Measurements from ENCODE around the gene KLHL25.

The KLHL25 gene

GRCh38 chr15:85779249-85779648 is 15.5 kb downstream of the KLHL25 start:
- peak overlapping the region in 1 of 21 experiments; percentile 14 for H3K27ac ChIP-seq
- no peak overlapping the region for H3K4me3 ChIP-seq

DNA sequence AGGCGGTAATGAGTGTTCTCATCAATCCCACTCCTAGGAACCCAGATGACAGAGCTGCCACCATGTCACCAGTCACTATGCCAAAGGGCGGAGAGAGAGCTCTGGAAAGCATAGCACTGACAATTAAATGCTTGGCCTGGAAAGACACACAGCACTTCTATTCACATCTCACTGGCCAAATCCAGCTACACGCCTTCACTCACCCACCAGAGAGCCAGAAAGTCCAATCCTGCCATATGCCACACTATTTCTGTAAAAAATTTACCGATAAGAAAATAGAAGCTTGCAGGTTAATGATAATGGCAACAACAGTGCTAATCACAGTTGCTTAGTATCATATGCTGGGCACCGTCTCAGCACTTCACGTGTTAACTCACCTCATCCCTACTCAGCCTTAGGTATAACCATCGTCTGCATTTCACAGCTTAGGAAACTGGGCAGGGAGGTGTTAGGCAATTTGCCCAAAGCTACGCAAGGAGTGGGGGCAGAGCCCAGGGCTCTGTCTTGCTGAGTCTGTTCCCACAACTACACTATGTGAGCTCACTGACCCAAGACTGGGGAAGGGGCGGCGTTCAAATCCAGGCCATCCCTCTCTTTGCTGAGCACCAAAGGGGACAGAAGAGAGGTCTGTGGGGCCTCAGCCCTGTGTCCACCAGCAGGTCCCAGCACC is 16.5 kb downstream of the KLHL25 start:
- Histone ChIP-seq H3K27ac (peak overlapping the region in 1 of 21 experiments; percentile 14), H3K4me3 (no peak overlapping the region)

DNA sequence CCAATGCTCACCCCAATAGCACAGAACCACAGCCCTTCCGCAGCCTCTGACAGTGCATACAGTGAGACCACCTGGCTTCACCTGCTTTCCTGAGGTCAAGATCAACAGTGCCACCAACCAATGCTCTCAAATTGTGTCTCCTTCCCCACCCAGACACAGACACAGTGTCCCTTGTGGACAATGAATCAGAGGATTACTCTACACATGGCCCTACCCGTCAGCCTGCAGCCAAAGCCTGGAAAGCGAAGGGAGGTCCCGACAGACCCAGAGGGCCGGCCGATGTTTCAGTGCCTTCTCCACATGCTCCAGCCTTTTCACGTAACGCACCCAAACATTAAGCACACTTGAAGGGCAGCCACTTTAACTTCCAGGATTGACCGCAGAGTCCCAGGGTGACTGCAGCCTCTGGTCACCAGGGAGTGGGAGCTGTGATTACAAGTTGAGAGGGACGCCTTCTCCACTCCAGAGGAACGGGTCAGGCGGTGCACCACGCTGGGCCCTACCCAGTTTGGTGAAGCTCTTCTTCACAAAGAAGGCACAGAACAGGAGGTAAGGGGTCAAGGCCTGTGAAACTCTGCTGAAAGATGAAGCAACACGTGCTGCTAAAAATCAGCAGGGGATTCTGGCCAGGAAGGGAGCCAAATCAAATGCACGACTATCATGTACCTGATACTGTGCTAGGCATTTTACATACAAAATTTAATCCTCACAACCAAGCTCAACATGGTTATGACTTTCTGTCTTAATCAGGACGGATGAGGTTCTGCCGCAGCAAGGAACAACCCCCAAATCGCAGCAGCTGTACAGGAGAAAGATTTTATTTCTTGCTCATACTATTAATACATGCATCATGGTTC is 17.2 kb downstream of the KLHL25 start:
- Histone ChIP-seq H3K27ac (peak overlapping the region in 1 of 21 experiments; percentile 36), H3K4me3 (no peak overlapping the region)

DNA sequence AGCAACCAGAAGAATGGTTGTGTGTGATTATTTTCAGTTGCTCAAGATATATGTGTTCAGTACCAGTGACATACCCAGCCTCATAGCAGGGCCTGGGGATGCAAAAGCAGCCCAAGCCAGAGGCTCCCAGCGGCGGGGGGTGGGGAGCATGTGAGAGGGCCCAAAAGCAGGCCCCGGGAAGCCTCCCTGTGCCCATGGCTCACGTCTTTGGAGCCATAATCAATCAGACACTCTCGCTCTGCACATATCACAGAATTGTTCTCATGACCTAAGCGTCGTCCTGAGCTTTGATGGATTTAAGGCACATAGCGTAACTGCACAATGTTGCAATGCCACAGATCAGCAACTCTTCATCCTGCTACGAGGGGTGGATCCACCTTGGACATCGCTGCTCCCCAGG is 20.8 kb downstream of the KLHL25 start:
- Histone ChIP-seq H3K27ac (peak overlapping the region in 1 of 21 experiments; percentile 86), H3K4me3 (no peak overlapping the region)

GRCh38 chr15:85773249-85773648 is 21.5 kb downstream of the KLHL25 start:
- Histone ChIP-seq H3K4me3 (no peak overlapping the region), H3K27ac (peak overlapping the region in 4 of 21 experiments; percentile 80 to 89 (median 86))

GRCh38 chr15:85772668-85773067 is 22.1 kb downstream of the KLHL25 start:
- peak overlapping the region in 13 of 21 experiments; percentile 17 to 89 (median 72) for H3K27ac ChIP-seq

GRCh38 chr15:85771781-85772445 is 22.8 kb downstream of the KLHL25 start:
- H3K27ac ChIP-seq, result peak overlapping the region in 14 of 21 experiments; percentile 17 to 89 (median 71)
- no peak overlapping the region for H3K4me3 ChIP-seq

More at GRCh38 chr15:85772668-85773067, 22.1 kb downstream of the KLHL25 start:
- no peak overlapping the region for H3K4me3 ChIP-seq

DNA sequence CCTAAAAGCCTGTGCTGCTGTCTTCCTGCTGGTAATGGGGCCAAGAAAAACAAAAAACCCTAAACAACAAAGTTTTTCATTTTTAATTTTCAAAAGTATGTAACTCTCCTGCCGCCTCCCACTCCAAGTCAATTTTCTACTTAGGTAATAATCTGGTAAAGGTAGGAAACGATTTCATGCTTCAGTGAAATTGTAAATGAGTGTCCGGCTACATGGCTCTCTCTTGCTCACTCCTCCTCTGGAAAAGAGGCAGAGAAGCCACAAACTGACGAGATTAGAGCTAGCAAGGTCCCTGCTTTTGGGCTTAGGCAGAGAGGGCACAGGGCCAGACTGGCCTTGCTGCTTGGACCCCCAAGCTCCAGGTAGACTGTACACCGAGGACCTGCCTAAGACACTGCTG is 23.5 kb downstream of the KLHL25 start:
- peak overlapping the region in 9 of 21 experiments; percentile 2 to 89 (median 44) for H3K27ac ChIP-seq

GRCh38 chr15:85770096-85771041 is 24.4 kb downstream of the KLHL25 start:
- Histone ChIP-seq H3K27ac (peak overlapping the region in 6 of 21 experiments; percentile 1 to 65 (median 47)), H3K4me3 (no peak overlapping the region)

More for the DNA sequence above, 23.5 kb downstream of the KLHL25 start:
- no peak overlapping the region for H3K4me3 ChIP-seq

DNA sequence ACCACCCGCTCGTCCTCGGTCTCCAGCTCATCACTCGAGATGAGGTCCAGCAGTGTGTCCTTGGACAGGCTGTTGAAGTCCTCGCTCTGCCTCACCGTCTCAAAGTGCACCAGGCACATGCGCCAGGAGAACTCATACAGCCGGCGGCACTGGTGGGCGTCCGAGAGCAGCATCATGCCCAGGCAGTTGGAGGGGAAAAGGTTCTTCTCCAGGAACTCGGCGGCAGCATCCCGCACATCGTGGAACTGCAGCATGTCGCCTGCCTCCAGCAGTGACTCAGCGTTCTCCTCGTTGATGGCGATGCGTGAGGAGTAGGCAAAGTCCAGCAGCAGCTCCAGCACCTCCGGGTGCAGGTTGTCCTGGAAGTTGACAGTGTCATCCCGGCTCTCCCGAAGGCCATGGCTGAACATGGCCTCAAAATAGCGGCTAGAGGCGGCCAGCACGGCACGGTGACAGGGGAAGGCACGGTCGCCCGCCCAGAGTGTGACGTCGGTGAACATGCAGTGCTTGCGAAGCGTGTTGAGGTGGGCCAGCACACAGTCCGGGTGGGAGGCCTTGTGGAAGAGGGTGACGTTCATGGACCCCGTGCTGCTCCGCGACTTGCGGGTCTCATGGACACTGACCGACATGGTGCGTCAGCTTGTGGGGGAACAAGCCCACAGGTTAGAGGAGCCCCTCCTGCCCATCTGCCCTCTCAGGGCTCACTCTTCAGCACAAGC is 25.4 kb downstream of the KLHL25 start:
- H3K27ac ChIP-seq, result no peak overlapping the region
- H3K4me3 ChIP-seq, result no peak overlapping the region

- H3K27ac ChIP-seq, result no peak overlapping the region
- no peak overlapping the region for H3K4me3 ChIP-seq
Measured at GRCh38 chr15:85768595-85769168, 26.0 kb downstream of the KLHL25 start.

DNA sequence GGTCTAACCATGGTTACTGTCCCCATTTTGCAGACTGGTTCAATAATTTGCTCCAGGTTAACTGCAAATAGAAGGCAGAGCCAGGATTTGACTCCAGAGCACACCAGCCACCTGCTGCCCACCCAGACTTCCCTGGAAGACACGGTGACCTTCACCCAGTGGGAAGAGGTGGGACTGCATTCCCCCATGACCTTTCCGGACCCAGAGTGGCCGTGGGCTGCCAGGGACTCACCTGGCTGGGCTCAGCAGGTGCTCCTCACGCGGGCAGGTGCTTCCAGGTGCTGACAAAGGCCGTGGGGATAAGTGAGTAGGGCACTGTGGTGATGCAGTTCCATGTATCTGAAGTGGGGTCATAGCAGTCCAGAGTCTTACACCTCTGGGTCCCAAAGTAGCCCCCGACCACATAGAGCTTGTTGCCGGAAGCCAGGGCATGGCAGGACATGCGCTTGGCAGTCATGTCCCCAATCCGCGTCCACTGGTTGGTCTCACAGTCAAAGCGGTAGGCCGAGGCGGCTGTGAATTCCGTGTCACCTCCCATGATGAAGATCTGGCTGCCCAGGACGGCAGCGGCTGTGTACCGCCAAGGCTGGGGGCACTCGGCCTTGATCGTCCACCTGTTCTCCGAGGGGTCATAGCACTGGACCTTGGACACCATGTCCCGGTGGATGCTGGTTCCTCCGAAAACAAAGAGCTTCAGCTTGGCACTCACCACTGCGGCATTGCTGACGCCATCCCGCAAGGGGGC is 26.8 kb downstream of the KLHL25 start:
- Histone ChIP-seq H3K27ac (no peak overlapping the region), H3K4me3 (no peak overlapping the region)

DNA sequence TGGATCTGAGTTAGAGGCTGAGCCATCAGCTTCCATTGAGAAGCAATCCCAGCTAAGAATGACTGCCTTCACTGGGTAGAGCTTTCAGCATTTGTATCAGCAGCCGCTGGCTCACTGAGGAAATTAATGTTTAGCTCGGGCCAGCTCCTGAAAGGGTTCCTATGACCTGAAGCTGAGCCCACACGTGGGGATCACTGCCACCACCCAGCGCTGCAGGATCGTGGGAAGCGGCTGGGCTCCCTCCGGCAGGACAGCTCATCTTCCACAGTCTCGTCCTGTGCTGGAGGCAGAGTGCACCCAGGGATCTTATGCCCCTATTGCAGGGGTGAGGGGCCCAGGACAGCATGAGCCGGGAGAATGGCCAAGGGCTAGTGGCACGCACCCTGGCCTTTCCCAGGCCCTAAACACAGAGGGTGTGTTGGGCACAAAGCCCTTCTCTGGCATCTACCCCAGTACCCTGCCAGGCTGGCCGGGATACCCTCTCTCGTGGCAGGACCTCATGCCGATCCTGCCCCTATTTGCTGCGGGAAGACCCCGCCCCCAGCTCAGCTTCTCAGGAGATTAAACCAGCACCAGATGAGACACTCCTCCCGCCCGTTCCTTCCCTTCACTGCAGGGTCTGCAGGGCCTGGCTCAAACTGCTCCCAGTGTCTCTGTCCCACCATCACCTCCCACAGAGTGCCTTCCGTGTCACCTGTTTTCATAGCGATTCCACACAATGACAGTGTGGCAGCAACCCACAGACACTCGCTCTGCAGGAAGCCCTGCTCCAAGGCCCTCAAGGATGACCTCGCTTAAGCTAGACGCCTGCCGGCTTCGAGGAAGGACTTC is 28.5 kb downstream of the KLHL25 start:
- no peak overlapping the region for H3K4me3 ChIP-seq
- peak overlapping the region in 3 of 21 experiments; percentile 14 to 28 (median 27) for H3K27ac ChIP-seq

- Histone ChIP-seq H3K4me3 (no peak overlapping the region), H3K27ac (peak overlapping the region in 5 of 21 experiments; percentile 8 to 50 (median 15))
Measured at GRCh38 chr15:85764649-85765277, 30.0 kb downstream of the KLHL25 start.

DNA sequence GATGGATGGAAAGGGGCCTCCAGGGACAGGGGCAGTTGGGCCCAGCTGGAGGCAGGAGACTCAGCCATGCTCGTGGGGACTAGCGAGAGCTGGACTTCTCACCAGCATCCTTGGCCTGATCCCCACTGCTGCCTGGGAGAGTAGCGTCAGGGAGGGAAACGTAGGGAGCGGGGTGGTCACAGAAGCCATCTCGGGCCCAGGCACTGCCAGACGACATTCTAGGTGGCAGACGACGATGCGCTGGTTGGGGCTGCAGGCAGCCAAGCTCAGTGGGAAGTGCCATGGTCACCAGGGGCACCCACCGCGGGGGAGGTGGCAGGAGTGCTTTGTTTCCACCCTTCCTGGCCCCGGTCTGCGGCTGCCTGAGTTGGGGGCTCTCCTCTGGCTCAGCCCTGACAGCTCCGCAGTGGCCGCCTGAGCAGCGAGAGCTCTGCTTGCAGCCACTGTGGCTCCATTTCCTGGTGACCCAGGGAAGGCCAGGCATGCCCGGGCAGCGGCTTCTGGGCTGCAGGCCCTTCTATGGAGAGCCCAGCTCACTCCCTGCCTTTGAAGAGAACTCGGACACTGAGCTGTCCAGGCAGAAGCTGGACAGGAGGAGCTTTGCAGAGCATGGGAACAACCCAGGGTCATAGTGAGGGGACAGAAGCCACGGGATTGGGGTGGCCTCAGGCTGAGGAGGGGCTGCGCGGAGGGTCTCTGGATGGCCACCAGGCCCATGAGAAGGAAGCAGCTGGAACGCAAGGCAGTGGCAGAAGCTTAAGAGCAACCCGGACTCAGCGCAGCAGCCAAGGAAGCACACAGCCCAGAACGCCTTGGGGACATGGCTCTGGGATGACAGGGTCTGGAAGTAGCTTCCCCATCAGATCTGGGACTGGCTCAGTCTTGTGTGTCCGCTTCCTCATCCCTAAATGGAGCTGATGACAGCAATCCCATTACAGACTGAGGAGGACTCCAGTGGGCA is 30.8 kb downstream of the KLHL25 start:
- H3K4me3 ChIP-seq, result no peak overlapping the region
- H3K27ac ChIP-seq, result peak overlapping the region in 9 of 21 experiments; percentile 6 to 54 (median 15)
